ENCODE measurements around the gene TM4SF5.

DNA sequence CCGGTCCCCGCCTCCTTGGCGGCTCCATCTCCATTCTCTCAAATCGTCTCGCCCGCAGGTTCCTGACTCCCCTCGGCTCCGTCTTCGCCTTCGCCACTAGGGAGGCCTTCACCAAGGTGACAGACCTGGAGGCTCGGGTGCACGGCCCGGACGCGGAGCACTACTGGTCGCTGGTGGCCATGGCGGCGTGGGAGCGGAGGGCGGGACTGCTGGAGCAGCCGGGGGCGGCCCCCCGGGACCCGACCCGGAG, 17.9 kb downstream of the TM4SF5 start:
- no peak for TF ChIP-seq EZH2 (IDR thresholded peaks at IDR 0.05)
- TF ChIP-seq POLR2AphosphoS5 (IDR thresholded peaks at IDR 0.05; ENCODE audit: borderline replicate concordance, low read depth, low read length) = no peak
